ENCODE data around the gene SIAH1.

DNA sequence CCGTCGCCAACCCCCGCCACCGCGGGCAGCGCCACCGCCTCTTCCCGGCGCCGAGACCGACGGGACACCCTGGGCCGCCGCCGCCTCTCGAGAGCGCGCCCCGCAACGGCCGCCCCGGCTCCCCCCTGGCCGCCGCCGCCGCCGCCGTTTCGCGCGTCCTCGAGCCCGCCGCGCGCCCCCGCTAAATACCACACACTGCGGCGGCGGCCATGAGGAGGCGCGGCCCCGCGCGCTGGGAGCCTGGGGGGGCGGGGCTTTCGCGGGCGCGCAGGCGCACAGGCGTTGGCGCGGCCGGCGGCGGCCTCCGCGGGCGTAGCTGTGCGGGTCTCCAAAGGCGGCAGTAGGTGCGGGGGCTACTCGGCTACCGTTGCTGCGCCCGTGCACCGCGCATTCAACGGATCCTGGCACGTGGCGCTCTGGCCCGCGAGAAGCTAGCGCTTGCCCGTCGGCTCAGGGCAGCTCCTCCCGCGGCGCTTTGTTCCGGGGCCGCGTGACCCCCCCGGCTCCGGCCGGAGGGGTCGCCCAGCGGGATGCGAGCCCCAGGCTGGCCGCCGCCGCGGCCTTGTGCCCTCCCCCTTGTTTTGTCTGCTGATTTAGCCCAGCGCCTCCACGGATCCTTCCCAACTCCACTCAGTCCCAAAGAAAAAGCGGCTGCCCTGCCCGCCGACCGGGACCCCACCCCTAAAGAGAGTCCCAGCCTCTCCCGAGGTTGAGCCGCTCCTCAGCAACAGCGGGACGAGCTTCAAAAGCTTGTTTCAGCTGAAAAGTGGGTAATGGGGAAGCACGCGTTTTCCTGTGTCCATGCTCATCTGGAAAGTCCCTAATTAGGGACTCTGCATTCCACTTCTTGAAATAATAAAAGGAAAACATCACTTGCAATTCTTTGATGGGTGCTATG lies at the start of gene SIAH1:
- TF ChIP-seq, protein P1, sequence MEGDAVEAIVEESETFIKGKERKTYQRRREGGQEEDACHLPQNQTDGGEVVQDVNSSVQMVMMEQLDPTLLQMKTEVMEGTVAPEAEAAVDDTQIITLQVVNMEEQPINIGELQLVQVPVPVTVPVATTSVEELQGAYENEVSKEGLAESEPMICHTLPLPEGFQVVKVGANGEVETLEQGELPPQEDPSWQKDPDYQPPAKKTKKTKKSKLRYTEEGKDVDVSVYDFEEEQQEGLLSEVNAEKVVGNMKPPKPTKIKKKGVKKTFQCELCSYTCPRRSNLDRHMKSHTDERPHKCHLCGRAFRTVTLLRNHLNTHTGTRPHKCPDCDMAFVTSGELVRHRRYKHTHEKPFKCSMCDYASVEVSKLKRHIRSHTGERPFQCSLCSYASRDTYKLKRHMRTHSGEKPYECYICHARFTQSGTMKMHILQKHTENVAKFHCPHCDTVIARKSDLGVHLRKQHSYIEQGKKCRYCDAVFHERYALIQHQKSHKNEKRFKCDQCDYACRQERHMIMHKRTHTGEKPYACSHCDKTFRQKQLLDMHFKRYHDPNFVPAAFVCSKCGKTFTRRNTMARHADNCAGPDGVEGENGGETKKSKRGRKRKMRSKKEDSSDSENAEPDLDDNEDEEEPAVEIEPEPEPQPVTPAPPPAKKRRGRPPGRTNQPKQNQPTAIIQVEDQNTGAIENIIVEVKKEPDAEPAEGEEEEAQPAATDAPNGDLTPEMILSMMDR (IDR thresholded peaks at IDR 0.05 in 2 of 3, conservative IDR thresholded peaks at IDR 0.05 in 1 of 3; ENCODE audit: insufficient read depth in 2 of 3, low read depth in 1 of 3, low read length in 3 of 3): no peak
- no peak for TF ChIP-seq EZH2 (IDR thresholded peaks at IDR 0.05; ENCODE audit: borderline replicate concordance, low read depth, low read length)
- no peak for TF ChIP-seq USF2 (CRISPR knock-in tag; IDR thresholded peaks at IDR 0.05)
- TF ChIP-seq ZFX (CRISPR knock-in tag; IDR thresholded peaks at IDR 0.05): peak; percentile 80
- TF ChIP-seq ZNF398 (CRISPR knock-in tag; IDR thresholded peaks at IDR 0.05): no peak
- no peak; the same call in 1 of the 2 replicates for TF ChIP-seq ZNF24 (IDR thresholded peaks at IDR 0.05)
- no peak; the same call in 1 of the 2 replicates for TF ChIP-seq NR1H2 (CRISPR knock-in tag; IDR thresholded peaks at IDR 0.05)
- TF ChIP-seq KLF10 (CRISPR knock-in tag; IDR thresholded peaks at IDR 0.05): no peak
- no peak for TF ChIP-seq MYNN (IDR thresholded peaks at IDR 0.05)
- no peak for TF ChIP-seq MYNN (CRISPR knock-in tag; IDR thresholded peaks at IDR 0.05)
- no peak for TF ChIP-seq ZNF384 (IDR thresholded peaks at IDR 0.05; ENCODE audit: low read depth, low read length)
- no peak for TF ChIP-seq TBL1XR1 (IDR thresholded peaks at IDR 0.05; ENCODE audit: low read length in 2 of 2)
- TF ChIP-seq TEAD4 (IDR thresholded peaks at IDR 0.05; ENCODE audit: low read length): no peak
- TF ChIP-seq TEAD4 (CRISPR knock-in tag; IDR thresholded peaks at IDR 0.05; ENCODE audit: borderline replicate concordance): no peak
- peak in 1 of 2 experiments; percentile 36; a peak in 1 of 4 replicates for TF ChIP-seq NONO (IDR thresholded peaks at IDR 0.05; ENCODE audit: low read depth in 2 of 2, low read length in 1 of 2)
- TF ChIP-seq SREBF2 (CRISPR knock-in tag; IDR thresholded peaks at IDR 0.05): no peak

Data from K562 (cell line).